ENCODE measurements around the gene FBXO38.

Gene FBXO38

DNA sequence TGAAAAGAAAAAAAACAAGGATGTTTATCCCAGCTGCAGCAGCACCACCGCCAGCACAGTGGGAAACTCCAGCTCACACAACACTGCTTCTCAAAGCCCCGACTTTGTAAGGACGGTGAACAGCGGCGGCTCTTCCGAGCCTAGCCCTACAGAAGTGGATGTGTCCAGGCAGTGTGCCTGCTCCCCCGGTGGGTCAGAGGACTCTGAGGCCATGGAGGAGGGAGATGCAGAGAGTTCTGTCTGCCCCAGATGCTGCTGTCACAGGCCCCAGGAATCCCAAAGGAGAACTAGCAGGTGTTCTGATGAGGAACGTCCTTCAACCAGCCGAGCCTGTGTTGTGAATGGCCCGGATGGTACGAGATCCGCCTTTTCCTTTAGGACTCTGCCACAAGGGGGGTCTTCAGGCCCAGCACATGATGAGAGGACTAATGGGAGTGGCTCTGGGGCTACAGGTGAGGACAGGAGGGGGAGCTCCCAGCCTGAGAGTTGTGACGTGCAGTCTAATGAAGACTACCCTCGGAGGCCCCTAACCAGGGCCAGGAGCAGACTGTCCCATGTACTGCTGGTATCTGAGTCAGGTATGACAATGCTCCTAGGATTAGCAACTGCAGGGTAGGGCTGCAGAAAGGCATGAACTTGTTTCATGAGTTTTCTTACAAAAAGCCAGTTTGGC is 43.7 kb downstream of the FBXO38 start:
- Mint-ChIP-seq H3K36me3 (peaks cover 27 to 57% of the 10 kb centered on the region in 2 donors), H3K27ac (peak overlapping the region; percentile 63), H3K9me3 (no peaks in the 10 kb centered on the region), H3K4me1 (peaks cover 0 to 6% of the 10 kb centered on the region in 2 donors), H3K4me3 (no peak overlapping the region), H3K27me3 (no peaks in the 10 kb centered on the region)
- no peak for ATAC-seq (replicated peaks)
- DNase-seq, result no peak

DNA sequence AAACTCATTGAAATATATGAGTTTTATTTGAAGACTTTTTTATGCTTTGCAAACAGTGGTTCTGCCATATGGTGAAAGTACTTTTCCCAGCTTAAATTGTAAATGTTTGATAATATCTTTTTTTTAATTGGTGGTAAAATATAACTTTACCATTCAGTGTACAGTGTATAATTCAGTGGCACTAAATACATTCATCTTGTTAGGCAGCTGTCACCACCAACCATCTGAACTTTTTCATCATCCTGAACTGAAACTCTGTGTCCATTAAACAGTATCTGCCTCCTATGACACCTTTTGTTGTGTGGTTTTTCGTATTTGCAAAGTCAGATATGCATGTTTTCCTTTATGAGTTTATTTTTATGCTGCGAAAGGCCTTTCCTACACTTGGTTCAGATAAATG is 45.1 kb downstream of the FBXO38 start:
- DNase-seq, result no peak
- H3K4me1 Mint-ChIP-seq, result peaks cover 0 to 6% of the 10 kb centered on the region in 2 donors
- no peak overlapping the region for H3K4me3 Mint-ChIP-seq
- peaks cover 30 to 59% of the 10 kb centered on the region in 2 donors for H3K36me3 Mint-ChIP-seq
- no peak overlapping the region for H3K27ac Mint-ChIP-seq
- H3K9me3 Mint-ChIP-seq, result no peaks in the 10 kb centered on the region
- no peaks in the 10 kb centered on the region for H3K27me3 Mint-ChIP-seq
- no peak for ATAC-seq (replicated peaks)

DNA sequence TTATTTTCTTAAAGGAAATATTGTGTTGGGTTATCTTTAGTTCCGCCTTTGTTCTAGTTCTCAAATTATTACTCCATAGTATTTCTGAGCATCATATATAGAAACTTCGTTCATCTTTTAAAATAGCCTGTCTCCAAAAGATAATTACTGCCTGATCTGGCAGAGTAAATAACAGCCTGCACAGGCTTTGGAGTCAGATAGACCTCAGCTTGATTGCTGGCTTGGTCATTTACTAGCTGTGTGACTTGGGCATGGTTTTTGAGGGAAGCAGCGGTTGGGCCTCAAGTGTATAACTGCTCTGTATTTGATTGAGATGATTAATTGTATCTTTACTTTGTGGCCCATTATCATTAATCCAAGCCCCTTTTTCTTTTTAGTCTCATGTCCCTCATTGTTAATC is 50.1 kb downstream of the FBXO38 start:
- Mint-ChIP-seq H3K36me3 (peaks cover 14 to 42% of the 10 kb centered on the region in 2 donors), H3K27me3 (no peaks in the 10 kb centered on the region), H3K27ac (no peak overlapping the region), H3K4me3 (no peak overlapping the region), H3K4me1 (peaks cover 0 to 5% of the 10 kb centered on the region in 2 donors), H3K9me3 (no peaks in the 10 kb centered on the region)
- DNase-seq (no peak), ATAC-seq (replicated peaks) (no peak)

GRCh38 chr5:148436029-148436428 is 52.3 kb downstream of the FBXO38 start:
- Mint-ChIP-seq H3K4me1 (peaks cover 0 to 5% of the 10 kb centered on the region in 2 donors), H3K9me3 (no peaks in the 10 kb centered on the region), H3K4me3 (no peak overlapping the region), H3K27ac (no peak overlapping the region), H3K36me3 (peaks cover 10 to 35% of the 10 kb centered on the region in 2 donors), H3K27me3 (no peaks in the 10 kb centered on the region)
- ATAC-seq (replicated peaks), result no peak
- no peak for DNase-seq

- ATAC-seq (replicated peaks) (no peak), DNase-seq (no peak)
- H3K4me1 Mint-ChIP-seq, result peaks cover 0 to 5% of the 10 kb centered on the region in 2 donors
- H3K9me3 Mint-ChIP-seq, result no peaks in the 10 kb centered on the region
- no peak overlapping the region for H3K27ac Mint-ChIP-seq
- H3K4me3 Mint-ChIP-seq, result no peak overlapping the region
- no peaks in the 10 kb centered on the region for H3K27me3 Mint-ChIP-seq
- H3K36me3 Mint-ChIP-seq, result peaks cover 13 to 27% of the 10 kb centered on the region in 2 donors
Measured at GRCh38 chr5:148437249-148437648, 53.5 kb downstream of the FBXO38 start.

DNA sequence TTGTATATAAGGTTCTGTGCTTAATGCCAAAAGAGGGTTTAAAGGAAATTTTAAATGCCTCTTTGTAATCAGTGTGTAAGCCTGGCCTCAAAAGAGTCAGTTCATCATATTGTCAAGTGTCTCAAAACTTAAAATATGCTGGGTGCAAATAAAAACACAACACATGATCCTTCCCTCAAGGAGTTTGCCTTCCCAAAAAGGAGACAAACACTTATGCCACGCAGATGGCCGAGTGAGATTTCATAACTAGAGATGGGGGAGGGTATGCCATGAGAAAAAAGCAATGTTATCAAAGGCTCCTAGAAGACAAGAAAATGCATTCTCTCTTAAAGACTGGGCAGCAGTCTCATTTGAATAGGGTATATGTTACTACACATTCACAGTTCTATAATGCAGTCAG is 55.2 kb downstream of the FBXO38 start:
- no peak for DNase-seq

GRCh38 chr5:148443241-148443640 is 59.5 kb downstream of the FBXO38 start:
- Mint-ChIP-seq H3K36me3 (peaks cover 10% of the 10 kb centered on the region in 2 donors), H3K9me3 (no peaks in the 10 kb centered on the region), H3K4me3 (no peak overlapping the region), H3K27me3 (no peaks in the 10 kb centered on the region), H3K27ac (no peak overlapping the region), H3K4me1 (no peaks in the 10 kb centered on the region)
- DNase-seq, result no peak
- no peak for ATAC-seq (replicated peaks)

More for the DNA sequence above, 55.2 kb downstream of the FBXO38 start:
- no peak overlapping the region for H3K4me3 Mint-ChIP-seq
- peaks cover 11 to 21% of the 10 kb centered on the region in 2 donors for H3K36me3 Mint-ChIP-seq
- H3K27me3 Mint-ChIP-seq, result no peaks in the 10 kb centered on the region
- H3K4me1 Mint-ChIP-seq, result peaks cover 0 to 5% of the 10 kb centered on the region in 2 donors
- H3K27ac Mint-ChIP-seq, result no peak overlapping the region
- H3K9me3 Mint-ChIP-seq, result no peaks in the 10 kb centered on the region
- no peak for ATAC-seq (replicated peaks)

DNA sequence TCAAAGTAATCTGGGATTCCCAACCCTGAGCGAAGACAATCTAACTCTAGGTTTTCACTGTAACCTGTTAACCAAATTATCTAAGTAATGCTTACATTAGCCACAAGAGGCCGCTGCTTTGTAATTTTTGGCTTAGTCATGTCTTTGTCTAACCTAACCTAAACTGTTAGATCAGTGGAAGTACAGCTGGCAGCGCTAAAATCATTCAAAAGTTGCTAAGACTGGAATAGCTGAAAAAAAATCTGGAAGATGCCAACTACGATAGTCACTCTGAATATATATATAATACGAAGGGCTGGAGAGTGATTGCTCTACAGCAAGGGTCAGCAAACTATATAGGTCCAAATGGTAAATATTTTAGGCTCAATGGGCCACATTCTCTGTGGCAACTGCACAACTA is 60.2 kb downstream of the FBXO38 start:
- DNase-seq (peak; percentile 3), ATAC-seq (replicated peaks) (peak; percentile 70 to 76)
- Mint-ChIP-seq H3K4me1 (no peaks in the 10 kb centered on the region), H3K4me3 (no peak overlapping the region), H3K9me3 (no peaks in the 10 kb centered on the region), H3K27ac (no peak overlapping the region), H3K27me3 (no peaks in the 10 kb centered on the region), H3K36me3 (peaks cover 9 to 10% of the 10 kb centered on the region in 2 donors)

DNA sequence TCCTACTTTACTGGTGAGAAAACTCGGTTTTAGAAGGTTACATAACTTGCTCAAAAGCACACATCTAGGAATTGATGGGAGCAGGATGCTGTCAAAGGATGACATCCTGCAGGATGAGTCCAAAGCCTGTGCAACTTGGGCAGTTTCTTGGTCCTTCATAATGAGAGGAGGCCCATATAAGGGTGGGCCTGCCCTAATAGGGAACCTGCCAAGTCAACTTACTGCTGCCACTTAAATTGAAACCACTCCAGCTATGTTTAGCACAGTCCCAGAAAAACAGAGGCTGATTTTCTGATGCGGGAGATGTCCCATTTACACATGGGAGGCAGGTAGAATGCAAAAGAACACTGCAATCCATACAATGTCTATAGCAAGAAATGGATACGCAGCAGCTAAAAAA is 61.8 kb downstream of the FBXO38 start:
- Mint-ChIP-seq H3K36me3 (peaks cover 6 to 8% of the 10 kb centered on the region in 2 donors), H3K4me1 (no peaks in the 10 kb centered on the region), H3K27ac (no peak overlapping the region), H3K27me3 (no peaks in the 10 kb centered on the region), H3K4me3 (no peak overlapping the region), H3K9me3 (no peaks in the 10 kb centered on the region)
- DNase-seq (no peak), ATAC-seq (replicated peaks) (no peak)

DNA sequence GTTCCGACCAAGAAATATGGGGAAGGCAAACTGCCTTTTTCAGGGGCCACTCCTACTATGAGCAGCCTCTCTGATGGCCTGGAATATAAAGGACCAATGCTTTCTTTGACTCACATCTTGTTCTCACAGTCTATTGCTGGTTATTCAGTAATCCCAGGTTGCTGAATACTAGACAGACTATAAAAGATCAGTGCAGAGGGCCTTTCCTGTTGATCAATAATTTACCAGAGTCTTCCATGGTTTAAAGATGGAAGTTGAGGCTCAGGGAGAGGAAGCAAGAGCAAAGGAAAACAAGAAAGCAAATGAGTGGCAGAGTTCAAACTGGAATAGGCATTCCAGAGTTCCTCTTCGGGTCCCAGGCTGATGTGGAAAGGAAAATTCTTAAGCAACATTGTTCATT is 62.9 kb downstream of the FBXO38 start:
- no peak for ATAC-seq (replicated peaks)
- no peak for DNase-seq
- H3K27me3 Mint-ChIP-seq, result no peaks in the 10 kb centered on the region
- H3K36me3 Mint-ChIP-seq, result peaks cover 6 to 8% of the 10 kb centered on the region in 2 donors
- H3K27ac Mint-ChIP-seq, result no peak overlapping the region
- no peaks in the 10 kb centered on the region for H3K9me3 Mint-ChIP-seq
- no peaks in the 10 kb centered on the region for H3K4me1 Mint-ChIP-seq
- no peak overlapping the region for H3K4me3 Mint-ChIP-seq

DNA sequence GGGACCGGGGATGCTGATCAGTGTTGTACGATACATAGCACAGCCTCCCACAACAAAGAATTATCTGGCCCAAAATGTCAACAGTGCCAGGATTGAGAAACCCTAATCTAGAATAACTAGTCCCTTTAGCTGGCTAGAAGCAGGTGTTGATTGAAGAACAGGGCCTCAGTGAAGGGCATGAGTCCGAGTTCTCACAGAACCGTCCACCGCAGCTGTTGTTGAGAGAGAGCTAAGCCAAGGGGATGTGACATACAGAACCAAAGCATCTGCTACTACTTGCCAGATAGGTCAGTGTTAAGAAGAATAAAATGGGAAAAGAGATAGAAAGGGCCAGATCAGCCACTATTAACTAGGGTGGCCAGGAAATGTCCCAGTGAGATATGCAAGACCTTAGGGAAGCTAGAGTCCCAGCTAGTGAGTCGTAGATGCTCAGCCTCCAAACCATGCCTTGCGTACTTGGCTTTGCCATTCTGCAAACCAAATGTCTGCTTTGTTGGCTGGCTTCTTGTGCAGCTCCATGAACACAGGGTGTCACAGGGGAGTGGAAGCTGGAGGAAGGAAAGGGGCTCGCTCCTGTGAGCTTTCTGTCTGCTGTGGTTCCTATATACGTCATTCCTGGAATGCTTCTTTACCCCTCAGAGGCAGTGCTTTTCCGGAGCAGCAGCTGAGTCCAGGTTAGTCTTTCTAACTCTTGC is 68.9 kb downstream of the FBXO38 start:
- H3K4me1 Mint-ChIP-seq, result peaks cover 0 to 1% of the 10 kb centered on the region in 2 donors
- no peak overlapping the region for H3K4me3 Mint-ChIP-seq

DNA sequence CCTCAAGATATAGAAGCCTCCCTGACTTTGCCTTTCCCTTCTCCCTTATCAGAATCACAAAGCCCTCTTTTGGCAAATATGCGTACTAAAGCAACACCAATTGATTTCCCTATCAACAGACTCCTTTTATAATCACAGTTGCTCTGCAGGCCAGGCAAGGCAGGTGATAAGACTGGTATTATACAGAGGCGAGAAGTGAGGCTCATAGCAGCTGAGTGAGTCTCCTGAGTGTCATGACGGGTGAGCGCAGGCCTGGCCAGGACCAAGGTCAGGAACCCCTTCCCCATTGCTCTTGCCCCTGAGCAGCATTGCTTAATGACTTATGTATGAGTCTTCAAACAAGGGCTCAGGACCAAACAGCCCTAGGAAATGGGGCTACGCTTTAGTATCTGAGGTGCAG is 70.8 kb downstream of the FBXO38 start:
- no peaks in the 10 kb centered on the region for H3K36me3 Mint-ChIP-seq
- no peak overlapping the region for H3K27ac Mint-ChIP-seq
- no peak overlapping the region for H3K4me3 Mint-ChIP-seq
- no peaks in the 10 kb centered on the region for H3K9me3 Mint-ChIP-seq
- DNase-seq (no peak), ATAC-seq (replicated peaks) (no peak)
- H3K27me3 Mint-ChIP-seq, result peaks cover 15 to 20% of the 10 kb centered on the region in 2 donors
- peaks cover 3% of the 10 kb centered on the region in 2 donors for H3K4me1 Mint-ChIP-seq

More for the DNA sequence above, 68.9 kb downstream of the FBXO38 start:
- no peaks in the 10 kb centered on the region for H3K9me3 Mint-ChIP-seq
- H3K27me3 Mint-ChIP-seq, result peaks cover 0 to 7% of the 10 kb centered on the region in 2 donors
- H3K27ac Mint-ChIP-seq, result no peak overlapping the region
- H3K36me3 Mint-ChIP-seq, result no peaks in the 10 kb centered on the region
- DNase-seq, result no peak
- no peak for ATAC-seq (replicated peaks)

GRCh38 chr5:148455185-148455584 is 71.4 kb downstream of the FBXO38 start:
- Mint-ChIP-seq H3K4me1 (peaks cover 5 to 8% of the 10 kb centered on the region in 2 donors), H3K27ac (no peak overlapping the region), H3K9me3 (no peaks in the 10 kb centered on the region), H3K4me3 (no peak overlapping the region), H3K27me3 (peaks cover 21 to 24% of the 10 kb centered on the region in 2 donors), H3K36me3 (no peaks in the 10 kb centered on the region)
- DNase-seq, result no peak
- no peak for ATAC-seq (replicated peaks)

GRCh38 chr5:148457183-148457620 is 73.4 kb downstream of the FBXO38 start:
- Mint-ChIP-seq H3K27me3 (peaks cover 24 to 29% of the 10 kb centered on the region in 2 donors), H3K36me3 (no peaks in the 10 kb centered on the region), H3K27ac (no peak overlapping the region), H3K9me3 (no peaks in the 10 kb centered on the region), H3K4me1 (peaks cover 5 to 8% of the 10 kb centered on the region in 2 donors), H3K4me3 (no peak overlapping the region)
- DNase-seq (no peak), ATAC-seq (replicated peaks) (peak; percentile 69 to 86)

Data from stimulated activated naive B cell treated with anti-CD40 and anti-IgM and Interleukin-4, amounts not matched to agents 10 μg/mL and 1 μg/mL and 100 μg/mL, for 72 hours (primary cell).